Brain microvascular endothelial cell (primary cell): ENCODE measurements around the gene ZC3H18.

Experiments
- DNase-seq: peaks from one replicate; pipeline ENCODE4 v3.0.0-alpha.2; 2020
- H3K27ac ChIP-seq: fragments of 250-450 bp; sonication (Bioruptor Pico); 2 replicates; pipeline ENCODE4 v1.5.1; 2020; ENCODE audit warnings: mild to moderate bottlenecking, moderate library complexity
- H3K27me3 ChIP-seq: fragments of 250-450 bp; sonication (Bioruptor Pico); replicated peaks from 2 replicates; pipeline ENCODE4 v1.5.1; 2020; ENCODE audit warnings: mild to moderate bottlenecking
- H3K36me3 ChIP-seq: fragments of 250-450 bp; sonication (Bioruptor Pico); replicated peaks from 2 replicates; pipeline ENCODE4 v1.5.1; 2020; ENCODE audit warnings: mild to moderate bottlenecking
- H3K4me3 ChIP-seq: 2 replicates; pipeline ENCODE4 v1.5.1; 2011; ENCODE audit warnings: low read depth, mild to moderate bottlenecking, control low read depth, low read length, moderate library complexity
- CTCF ChIP-seq: IDR thresholded peaks from 2 replicates; pipeline ENCODE4 v1.5.1; 2011; ENCODE audit warnings: low read depth, mild to moderate bottlenecking, moderate library complexity, low read length, control low read depth, inconsistent platforms; ENCODE audit errors: missing control alignments
- in situ Hi-C: cut with HindIII; loops from 2 replicates; pipeline ENCODE4 v1.10.0; 2017; ENCODE audit warnings: low sequenced_read_pairs, low pct_ligation_motif_present

ZC3H18 gene

GRCh38 chr16:88593061-88593460 lies 22.9 kb downstream of the ZC3H18 start:
- no peak for TF ChIP-seq CTCF
- no peak for DNase-seq
- H3K27ac ChIP-seq = no peak overlapping the region
- in situ Hi-C loops = no loop called here
- H3K36me3 ChIP-seq = peaks cover 23% of the 10 kb centered on the region
- H3K4me3 ChIP-seq = no peak overlapping the region
- H3K27me3 ChIP-seq = no peaks in the 10 kb centered on the region

GRCh38 chr16:88593489-88593888 lies 23.3 kb downstream of the ZC3H18 start:
- no peak overlapping the region for H3K4me3 ChIP-seq
- peaks cover 19% of the 10 kb centered on the region for H3K36me3 ChIP-seq
- peak; percentile 32 for TF ChIP-seq CTCF
- no peak for DNase-seq
- in situ Hi-C loops = no loop called here
- H3K27me3 ChIP-seq = no peaks in the 10 kb centered on the region
- H3K27ac ChIP-seq = no peak overlapping the region

GRCh38 chr16:88593910-88594309 lies 23.7 kb downstream of the ZC3H18 start:
- no peaks in the 10 kb centered on the region for H3K27me3 ChIP-seq
- peaks cover 22% of the 10 kb centered on the region for H3K36me3 ChIP-seq
- no peak for TF ChIP-seq CTCF
- H3K4me3 ChIP-seq = no peak overlapping the region
- no peak overlapping the region for H3K27ac ChIP-seq
- DNase-seq = no peak
- in situ Hi-C loops = no loop called here

- no peak for TF ChIP-seq CTCF
- Histone ChIP-seq H3K27me3 (no peaks in the 10 kb centered on the region), H3K4me3 (no peak overlapping the region), H3K27ac (no peak overlapping the region), H3K36me3 (peaks cover 23% of the 10 kb centered on the region)
- no peak for DNase-seq
- in situ Hi-C loops = no loop called here
Observed at GRCh38 chr16:88595101-88595500, 24.9 kb downstream of the ZC3H18 start.

- Histone ChIP-seq H3K4me3 (no peak overlapping the region), H3K27me3 (no peaks in the 10 kb centered on the region), H3K36me3 (peaks cover 26% of the 10 kb centered on the region), H3K27ac (no peak overlapping the region)
- no peak for DNase-seq
- in situ Hi-C loops = no loop called here
- no peak for TF ChIP-seq CTCF
Observed at GRCh38 chr16:88595921-88596320, 25.7 kb downstream of the ZC3H18 start.

- no peak overlapping the region for H3K4me3 ChIP-seq
- no peak for DNase-seq
- in situ Hi-C loops = no loop called here
- TF ChIP-seq CTCF = no peak
- no peaks in the 10 kb centered on the region for H3K27me3 ChIP-seq
- no peak overlapping the region for H3K27ac ChIP-seq
- peaks cover 31% of the 10 kb centered on the region for H3K36me3 ChIP-seq
Observed at GRCh38 chr16:88596483-88596882, 26.3 kb downstream of the ZC3H18 start.
